GM19467 (cell line): Measurements from ENCODE around the gene DSCAM.

Source experiments
- ATAC-seq: cut with Tn5 transposase; IDR thresholded peaks from one replicate; pipeline ENCODE4 v1.9.1; 2021; ENCODE audit warnings: mild to moderate bottlenecking, moderate library complexity; ENCODE audit not compliant: unreplicated experiment

The DSCAM gene

GRCh38 chr21:40839521-40839920 is 7.4 kb downstream of the DSCAM start:
- no peak for ATAC-seq

DNA sequence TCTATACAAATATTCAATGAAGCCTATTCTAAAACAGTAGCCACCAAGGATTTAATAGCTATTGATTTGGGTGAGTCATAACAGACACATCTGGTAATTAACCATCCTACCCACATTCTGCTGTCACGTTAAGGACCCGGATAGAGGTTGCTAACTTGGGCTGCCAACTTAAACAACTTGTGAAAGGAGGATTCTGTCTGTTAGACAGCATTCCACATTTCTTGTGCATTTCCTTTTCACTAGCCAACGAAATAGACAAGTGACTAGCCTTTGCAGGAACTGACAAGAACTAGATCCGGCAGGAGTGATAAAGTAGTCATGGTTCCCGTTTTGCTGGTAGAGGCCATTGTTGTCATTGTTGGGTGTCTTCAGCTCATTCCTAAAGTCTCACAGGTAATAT is 9.5 kb downstream of the DSCAM start:
- no peak for ATAC-seq

- ATAC-seq, result no peak
Measured at GRCh38 chr21:40835184-40835694, 11.7 kb downstream of the DSCAM start.

- no peak for ATAC-seq
Measured at GRCh38 chr21:40833184-40833583, 13.8 kb downstream of the DSCAM start.

- ATAC-seq, result no peak
Measured at GRCh38 chr21:40832316-40832715, 14.6 kb downstream of the DSCAM start.

DNA sequence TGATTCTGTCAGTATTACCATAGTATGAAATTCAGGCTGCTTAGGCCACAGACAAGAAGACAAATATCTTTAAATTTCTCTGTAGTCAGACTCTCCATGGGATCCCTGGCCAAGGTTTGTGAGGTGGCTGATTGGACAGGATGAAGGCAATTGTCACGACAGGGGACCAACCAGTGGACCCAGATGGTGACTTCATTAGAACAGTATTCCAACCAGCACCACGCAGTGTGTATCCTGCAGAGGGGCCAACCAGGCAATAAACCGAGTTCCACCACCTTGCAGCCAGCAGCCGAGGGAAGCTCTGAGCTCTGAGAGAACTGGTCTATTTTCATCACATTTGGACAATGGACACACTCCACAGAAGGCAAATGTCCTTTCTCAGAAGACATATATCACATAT is 16.1 kb downstream of the DSCAM start:
- ATAC-seq, result no peak

DNA sequence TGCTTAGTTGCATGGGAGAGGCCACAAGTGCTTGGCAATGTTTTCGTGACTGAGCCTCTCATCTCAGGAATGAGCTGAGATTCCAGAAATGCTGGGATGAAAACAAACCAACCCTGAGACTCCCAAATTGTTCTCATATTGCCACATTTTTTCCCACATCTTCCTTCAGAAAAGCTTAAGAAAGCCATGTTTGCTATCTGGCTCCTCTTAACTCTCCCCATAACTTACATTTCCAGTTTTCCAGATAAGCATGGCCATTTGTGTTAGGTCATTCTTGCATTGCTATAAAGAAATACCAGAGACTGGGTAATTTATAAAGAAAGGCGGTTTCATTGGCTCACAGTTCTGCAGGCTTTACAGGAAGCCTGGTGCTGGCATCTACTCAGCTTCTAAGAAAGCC is 17.2 kb downstream of the DSCAM start:
- ATAC-seq, result no peak

- no peak for ATAC-seq
Measured at GRCh38 chr21:40829308-40829707, 17.6 kb downstream of the DSCAM start.

- ATAC-seq, result no peak
Measured at GRCh38 chr21:40827509-40827908, 19.4 kb downstream of the DSCAM start.

DNA sequence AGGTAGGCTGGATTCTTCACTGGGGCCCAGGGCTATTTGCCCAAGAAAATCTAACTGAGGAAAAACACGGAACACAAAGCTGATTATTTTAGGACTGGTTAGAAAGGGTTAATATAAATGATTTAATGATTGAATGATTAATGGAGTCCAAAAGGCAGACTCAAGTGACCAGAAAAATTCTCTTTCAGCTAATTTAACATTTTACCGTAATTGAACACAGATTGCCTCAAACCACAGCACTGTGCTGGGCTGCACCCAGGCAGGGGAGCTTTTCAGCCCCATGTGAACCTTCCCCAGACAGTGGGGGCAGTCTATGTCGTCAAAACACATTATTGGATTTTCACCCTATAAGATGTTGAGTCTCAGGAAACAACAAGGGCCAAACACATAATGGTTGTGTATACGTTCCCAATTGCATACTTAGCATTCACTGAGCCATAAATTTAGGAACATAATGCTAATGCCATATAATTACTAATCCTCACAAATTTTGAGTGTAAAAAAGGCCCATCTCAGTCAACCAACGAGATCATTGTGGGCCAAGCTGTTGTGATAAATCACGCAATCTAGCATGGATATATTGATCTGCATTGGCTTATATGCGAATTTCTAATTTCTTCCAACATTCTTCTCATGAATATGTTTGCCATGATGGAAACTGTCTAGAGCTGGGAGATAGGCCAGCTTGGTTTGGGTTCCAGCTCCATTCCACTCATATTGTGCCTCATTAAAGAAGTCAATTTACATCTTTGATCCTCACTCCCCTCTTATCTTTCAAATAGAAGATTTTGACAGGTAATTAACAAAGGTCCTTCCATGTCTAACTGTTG is 27.7 kb downstream of the DSCAM start:
- ATAC-seq, result no peak

GRCh38 chr21:40813918-40814317 is 33.0 kb downstream of the DSCAM start:
- no peak for ATAC-seq

DNA sequence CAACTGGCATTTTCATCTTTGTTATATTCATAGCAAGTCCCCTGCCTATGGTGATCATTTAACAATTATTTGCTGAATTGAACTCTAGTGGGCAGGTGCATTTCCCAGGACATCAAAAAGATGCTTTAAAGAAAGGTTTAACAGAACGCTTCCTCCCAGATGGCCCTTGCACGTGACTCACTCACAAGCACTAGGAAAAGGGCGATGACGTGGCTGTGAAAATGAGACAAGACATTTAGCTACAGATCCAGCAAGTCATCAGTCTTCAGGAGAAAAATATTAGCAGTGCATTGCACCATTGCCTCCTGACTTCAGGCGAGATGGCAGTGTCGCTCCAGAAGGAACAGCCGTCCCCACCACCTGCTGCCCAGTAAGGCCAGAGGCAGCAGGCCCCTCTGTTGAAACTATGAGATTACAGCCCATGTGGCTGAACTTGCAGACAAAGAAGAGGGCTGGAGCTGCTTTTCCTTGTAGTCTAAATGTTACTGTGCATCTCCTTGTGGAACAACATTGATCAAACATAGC is 37.2 kb downstream of the DSCAM start:
- no peak for ATAC-seq

DNA sequence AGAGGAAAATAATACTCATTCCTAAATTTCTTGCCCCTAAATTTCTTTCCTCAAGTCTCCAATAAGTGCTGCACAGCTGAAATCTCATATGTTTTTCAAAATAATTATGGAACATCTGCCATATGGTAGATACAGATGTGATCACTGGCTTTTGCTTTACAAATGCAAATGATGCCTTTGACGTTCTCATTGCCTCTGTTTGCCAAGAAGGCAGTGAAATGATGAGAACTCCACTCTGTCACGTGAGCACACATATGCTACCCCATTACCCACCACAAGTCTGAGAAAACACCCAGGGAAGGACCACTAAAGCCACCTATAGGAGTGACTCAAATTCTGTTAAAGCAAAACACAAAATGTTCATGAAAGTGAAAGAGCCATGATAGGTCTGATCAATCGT is 43.9 kb downstream of the DSCAM start:
- no peak for ATAC-seq

DNA sequence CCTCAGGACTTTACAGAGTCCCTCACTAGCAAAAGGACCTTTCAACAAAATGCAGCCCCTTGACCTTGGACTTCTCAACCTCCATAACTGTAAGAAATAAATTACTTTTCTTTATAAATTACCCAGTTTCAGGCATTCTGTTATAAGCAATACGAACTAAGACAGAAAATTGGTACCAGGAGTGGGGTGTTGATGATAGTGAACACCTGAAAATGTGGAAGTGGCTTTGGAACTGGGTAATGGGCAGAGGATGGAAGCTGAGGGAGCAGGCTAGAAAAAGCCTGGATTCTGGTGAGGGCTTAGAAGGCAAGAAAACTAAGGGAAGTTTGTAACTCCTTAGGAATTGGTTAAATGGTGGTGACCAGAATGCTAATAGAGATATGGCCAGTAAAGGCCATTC is 46.8 kb downstream of the DSCAM start:
- no peak for ATAC-seq

DNA sequence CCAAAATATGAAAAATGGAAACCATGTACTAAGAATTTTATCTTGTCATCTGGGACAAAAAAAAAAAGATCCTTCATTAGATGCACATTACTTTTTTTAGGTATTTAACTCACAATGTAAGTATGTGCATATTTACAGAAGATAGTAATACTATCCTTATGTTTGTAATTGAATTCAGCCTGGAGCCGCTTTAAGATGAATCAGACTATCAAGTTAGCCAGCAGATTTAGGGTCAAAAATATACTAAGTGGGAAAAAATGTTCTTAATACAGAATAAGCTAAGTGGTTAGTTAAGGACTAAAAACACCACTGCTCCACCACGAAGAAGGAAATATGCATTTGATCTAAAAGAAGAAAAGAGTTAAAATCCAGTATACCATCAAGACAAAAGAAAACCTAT is 49.1 kb downstream of the DSCAM start:
- ATAC-seq, result no peak

GRCh38 chr21:40797410-40797809 is 49.5 kb downstream of the DSCAM start:
- ATAC-seq, result no peak

DNA sequence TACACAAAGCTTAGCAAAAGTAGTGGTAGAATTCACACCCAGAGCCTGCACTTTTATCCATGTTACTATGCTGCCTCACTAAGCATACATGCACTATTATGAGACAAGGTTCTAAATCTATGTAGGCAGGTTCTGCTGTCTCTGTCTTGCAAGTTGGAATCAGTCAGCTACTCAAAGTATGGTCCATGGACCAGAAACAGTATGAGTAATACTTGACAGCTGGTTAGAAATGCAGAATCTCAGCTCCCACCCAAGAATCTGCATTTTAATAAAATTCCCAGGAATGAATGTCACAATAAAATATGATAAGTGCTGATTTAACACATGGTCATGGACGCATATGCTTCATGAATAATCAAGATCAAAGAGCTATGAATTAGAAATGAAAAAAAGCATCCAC is 50.5 kb downstream of the DSCAM start:
- no peak for ATAC-seq

DNA sequence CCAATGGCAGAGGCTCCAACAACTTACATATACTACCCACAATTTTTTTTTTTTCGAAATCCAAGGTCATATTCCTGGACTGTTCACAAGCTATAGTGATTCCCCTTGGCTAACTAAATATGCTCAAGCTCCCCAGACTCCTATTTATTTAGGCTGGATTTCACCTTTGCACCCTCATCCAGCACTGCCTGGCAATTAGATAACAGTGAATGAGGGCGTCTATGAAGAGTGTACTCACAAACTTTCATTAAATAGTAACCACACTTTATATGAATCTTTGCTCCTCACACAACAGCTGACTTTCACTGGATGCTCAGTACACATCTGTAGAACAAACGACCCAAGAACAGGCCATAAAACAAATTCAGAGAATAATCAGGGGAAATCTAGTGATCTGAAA is 51.6 kb downstream of the DSCAM start:
- no peak for ATAC-seq

GRCh38 chr21:40792691-40793456 is 54.1 kb downstream of the DSCAM start:
- no peak for ATAC-seq

DNA sequence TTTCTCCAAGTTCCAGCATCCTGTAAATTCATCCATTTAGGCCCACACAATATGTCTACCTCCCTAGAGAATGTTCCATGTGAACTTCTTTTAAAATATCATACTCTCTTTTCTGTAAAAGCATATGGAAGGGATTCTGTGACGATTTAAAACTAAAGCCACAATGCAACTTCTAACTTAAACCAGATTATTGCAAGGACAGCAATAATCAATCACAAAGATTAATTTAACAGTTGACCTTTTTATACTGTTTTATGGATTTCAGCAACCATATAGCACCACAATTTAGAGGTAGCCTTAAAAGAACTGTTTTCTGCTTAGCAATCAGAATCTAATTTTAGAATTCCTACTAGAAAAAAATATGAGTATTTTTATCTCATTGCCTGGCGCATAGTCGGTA is 58.3 kb downstream of the DSCAM start:
- no peak for ATAC-seq

GRCh38 chr21:40783404-40783803 is 63.6 kb downstream of the DSCAM start:
- no peak for ATAC-seq
